ENCODE measurements around the gene F8A3.

The F8A3 gene

DNA sequence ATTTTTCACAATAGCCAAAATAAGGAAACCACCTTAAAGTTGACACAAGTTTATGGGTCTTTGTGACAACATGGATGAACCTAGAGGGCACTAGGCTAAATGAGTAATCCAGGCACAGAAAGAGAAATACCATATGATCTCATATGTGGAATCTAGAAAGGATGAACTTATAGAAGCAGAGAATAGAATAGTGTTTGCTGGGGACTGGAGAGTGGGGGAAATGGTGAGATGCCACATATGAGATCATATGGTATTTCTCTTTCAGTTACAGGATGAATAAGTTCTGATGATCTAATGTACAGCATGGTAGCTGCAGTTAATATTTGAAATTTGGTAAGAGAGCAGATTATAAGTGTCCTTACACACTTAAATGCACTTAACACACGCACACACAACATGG, 40.7 kb downstream of the F8A3 start:
- H3K27me3 ChIP-seq (ENCODE audit: low read depth, low read length), result no peaks in the 10 kb centered on the region
- no peaks in the 10 kb centered on the region for H3K4me1 ChIP-seq (ENCODE audit: control insufficient read depth in 1 of 2, insufficient read depth in 2 of 2, low read length in 2 of 2)
- H3K27ac ChIP-seq (ENCODE audit: low read length), result no peak overlapping the region
- no peak overlapping the region for H3K4me3 ChIP-seq (ENCODE audit: low read depth in 1 of 2, low read length in 2 of 2)
- H3K36me3 ChIP-seq (ENCODE audit: control insufficient read depth in 1 of 2, insufficient read depth in 2 of 2, low read length in 2 of 2), result no peaks in the 10 kb centered on the region
- peaks cover 0 to 2% of the 10 kb centered on the region in 2 donors for H3K9me3 ChIP-seq (ENCODE audit: control insufficient read depth in 1 of 2, low read length in 2 of 2)

Measured in muscle layer of duodenum (tissue), 2 donors.